GM19372 (cell line): ENCODE results near the gene TPX2.

Experiments
- ATAC-seq: cut with Tn5 transposase; IDR thresholded peaks from one replicate; pipeline ENCODE4 v1.9.1; 2021; ENCODE audit warnings: mild to moderate bottlenecking, low read depth, moderate library complexity; ENCODE audit not compliant: unreplicated experiment

The TPX2 gene

GRCh38 chr20:31706607-31707257 is 32.4 kb upstream of the TPX2 start:
- ATAC-seq = no peak

- ATAC-seq = no peak
These were observed 31.9 kb upstream of the TPX2 start for GRCh38 chr20:31707258-31707615.

- ATAC-seq = no peak
These were observed 30.9 kb upstream of the TPX2 start for GRCh38 chr20:31707994-31708735.

GRCh38 chr20:31708736-31709534 is 30.2 kb upstream of the TPX2 start:
- no peak for ATAC-seq

DNA sequence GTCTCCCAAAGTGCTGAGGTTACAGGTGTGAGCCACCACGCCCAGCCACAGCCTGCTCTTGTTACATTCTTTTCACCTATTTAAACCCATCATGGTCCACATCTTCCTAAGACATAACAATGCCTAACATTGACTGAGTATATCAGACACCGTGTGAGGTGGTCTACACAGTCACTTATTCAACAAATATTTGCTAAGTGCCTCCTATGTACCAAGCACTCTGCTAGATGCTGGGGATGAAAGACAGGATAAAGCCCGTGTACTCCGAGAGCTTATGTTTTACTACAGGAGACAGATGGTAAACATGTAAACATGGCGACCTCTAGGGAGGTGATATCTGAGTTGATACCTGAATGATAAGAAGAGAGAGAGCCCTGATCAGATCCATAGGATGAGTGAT is 29.2 kb upstream of the TPX2 start:
- no peak for ATAC-seq

DNA sequence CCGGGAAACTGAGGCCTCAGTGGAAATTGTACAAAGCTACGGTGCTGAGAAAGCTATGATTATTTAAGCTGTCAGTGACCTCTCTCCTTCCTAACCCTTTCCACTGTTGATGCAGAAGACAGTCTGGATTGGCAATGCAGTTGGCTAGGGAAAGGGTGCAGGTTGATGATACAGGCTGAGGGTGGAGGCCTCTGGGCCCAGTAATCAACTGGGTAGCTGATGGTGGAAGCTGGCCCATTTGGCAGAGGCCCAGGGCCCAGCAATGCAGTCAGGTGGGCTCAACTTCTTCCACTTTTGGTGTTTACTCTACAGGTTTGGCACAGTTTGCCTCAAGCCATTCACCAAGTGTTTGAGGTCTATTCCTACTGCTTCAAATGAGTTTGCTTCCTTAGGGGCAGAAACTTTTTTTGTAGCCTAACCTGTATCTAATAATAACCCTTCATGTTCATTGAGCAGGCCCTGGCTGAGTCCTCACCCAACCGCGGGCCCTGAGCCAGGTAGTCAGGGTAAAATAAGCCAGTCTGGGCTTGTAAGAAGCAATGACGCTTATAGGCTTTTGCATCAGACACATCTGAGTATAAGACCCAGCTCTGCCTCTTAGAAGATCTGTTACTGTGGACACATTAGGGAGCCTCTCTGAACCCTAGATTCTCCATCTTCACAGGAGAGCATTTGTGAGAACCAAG is 28.5 kb upstream of the TPX2 start:
- no peak for ATAC-seq

DNA sequence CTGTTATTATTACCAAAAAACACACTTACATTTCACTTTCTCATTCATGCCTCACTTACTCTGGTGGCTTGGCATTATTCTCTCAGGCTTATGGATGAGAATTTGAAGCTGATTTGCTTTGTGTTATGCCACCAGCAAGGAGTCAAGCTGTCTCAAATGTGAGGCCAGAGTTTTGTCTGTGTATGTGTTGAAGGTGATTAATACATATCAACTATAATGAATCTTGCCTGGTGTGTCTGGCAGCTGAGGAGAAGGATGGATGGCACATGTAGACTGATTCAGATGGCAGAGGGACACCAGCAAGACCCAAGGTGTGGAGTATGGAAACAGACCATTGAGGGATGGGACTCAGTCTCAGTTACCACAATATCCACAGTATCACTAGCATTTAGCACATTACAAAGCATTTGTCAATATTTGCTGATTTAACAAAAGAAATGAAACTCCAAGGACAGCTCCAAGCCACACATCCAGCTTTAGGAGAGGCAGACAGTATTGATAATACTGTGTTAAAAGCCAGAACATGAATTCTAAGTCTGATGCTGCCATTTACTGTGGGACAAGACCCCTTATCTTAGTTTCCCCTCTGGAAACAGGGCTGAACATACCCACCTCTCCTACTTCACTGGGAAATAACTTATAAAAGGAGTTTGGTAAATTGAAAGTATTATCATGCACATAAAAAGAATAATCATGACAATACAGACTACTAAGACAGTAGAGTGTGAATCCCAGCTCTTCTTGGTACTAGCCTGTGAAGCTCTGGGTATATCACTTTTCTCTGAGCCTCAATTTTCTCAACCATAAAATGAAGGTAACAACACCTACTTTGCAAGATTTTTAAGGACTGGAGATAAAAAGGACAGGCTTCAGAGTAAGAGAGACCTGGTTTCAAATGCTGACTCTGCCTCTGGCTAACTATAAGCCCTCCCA is 27.6 kb upstream of the TPX2 start:
- ATAC-seq = no peak

DNA sequence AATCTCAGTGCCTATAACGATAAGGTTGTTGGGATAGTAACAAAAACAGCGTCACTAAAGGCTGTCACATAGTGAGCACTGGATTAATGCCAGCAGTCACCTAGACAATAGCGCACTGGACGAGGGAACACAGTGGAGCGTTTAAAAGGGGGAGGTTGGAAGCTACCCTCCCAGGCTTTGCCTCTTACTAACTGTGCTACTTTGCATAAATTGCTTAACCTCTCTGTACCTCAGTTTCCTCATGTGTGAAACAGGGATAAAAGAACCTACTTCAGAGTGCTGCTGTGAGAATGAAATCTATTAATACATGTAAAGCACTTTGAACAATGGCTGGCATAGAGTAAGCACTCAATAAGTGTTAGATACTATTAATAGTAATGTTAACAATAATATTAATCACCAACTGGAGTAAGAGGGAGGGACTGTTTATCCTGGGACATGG is 27.0 kb upstream of the TPX2 start:
- ATAC-seq = no peak

DNA sequence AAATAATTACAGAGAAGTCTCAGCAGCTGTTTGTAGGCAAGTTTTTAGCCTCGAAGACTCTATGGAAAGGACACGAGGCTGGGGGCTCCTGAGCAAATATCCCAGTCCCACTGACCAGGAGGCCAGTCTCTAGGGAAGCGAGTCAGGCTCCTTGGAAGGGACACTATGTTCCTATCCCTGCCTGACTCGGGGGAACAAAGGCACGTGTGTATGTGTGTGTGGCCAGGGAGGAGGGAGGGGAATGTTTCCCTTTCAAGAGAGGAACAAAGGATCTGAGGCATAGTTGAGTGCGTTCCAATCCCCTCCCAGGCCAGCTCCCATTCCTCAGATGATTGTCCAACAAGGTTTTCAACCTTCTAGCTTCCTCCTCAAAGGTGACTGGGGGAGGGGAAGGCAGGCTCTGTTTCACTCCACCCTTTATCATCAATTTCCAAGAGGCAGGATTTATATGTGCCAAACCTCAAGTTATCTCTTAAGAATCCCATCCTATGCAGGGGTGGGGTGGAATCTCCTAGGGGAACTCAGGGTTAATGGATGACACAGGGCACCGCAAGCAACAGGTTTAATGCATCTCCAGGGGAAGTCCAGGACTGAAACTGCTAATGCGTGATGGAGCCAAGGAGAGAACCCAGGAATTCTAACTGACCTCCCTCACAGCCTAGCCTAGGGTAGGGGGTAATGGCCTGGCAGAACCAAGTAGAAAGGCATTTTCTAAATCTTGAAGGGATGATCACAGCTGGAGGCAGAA is 26.4 kb upstream of the TPX2 start:
- no peak for ATAC-seq

GRCh38 chr20:31713312-31714273 is 25.5 kb upstream of the TPX2 start:
- ATAC-seq = no peak

- ATAC-seq = no peak
These were observed 23.3 kb upstream of the TPX2 start for GRCh38 chr20:31715766-31716165.

DNA sequence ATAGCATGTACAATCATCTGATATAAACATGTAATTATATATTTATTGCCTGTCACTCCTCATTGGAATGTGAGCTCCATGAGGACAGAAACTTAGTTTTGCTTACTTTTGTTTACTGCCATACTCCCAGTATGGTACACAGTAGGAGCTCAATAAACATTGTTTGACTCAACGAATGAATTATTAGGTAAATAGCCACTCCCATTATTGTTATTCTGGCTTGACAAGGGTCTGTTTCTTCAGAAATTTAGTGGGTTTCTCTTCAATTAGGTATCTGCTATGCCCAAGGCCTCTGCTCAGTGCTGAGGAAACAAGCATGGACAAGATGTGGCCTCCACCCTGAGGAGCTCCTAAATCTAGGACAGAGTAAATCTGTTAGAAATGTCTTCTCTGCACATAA is 22.7 kb upstream of the TPX2 start:
- ATAC-seq = no peak

DNA sequence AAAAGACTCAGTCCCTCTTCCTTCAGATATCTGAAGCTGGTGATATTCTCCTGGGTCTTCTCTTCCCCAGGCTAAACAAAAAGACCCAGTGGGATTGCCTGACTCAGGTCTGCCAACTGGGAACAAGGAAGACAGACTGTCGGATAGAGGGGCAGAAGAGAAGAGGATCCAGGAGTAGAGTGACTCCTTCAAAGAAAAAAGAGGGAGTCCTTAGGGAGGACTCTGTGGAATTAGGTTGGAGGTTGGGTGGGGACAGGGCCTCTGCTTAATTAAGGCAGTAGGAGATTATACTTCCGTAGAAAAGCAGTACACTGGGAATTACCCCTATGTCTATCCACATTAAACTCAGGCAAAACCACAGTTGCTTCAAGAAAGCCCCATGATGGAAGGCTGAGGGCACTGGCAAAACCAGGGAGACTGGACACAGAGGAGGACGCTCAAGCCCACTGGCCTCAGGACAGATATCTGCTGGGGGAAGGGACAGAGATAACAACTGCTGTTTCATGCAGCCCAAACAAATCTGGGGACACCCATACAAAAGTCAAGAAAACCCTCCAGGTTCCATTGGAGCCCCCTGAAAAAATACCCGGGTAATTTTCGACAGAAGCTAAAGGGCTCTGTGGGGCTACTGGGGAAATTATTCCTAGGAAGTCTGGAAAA is 22.1 kb upstream of the TPX2 start:
- peak; percentile 10 for ATAC-seq

GRCh38 chr20:31717478-31718201 is 21.4 kb upstream of the TPX2 start:
- peak; percentile 55 for ATAC-seq

GRCh38 chr20:31718952-31719643 is 20.0 kb upstream of the TPX2 start:
- ATAC-seq = no peak
